ENCODE data around the gene IGFN1.

DNA sequence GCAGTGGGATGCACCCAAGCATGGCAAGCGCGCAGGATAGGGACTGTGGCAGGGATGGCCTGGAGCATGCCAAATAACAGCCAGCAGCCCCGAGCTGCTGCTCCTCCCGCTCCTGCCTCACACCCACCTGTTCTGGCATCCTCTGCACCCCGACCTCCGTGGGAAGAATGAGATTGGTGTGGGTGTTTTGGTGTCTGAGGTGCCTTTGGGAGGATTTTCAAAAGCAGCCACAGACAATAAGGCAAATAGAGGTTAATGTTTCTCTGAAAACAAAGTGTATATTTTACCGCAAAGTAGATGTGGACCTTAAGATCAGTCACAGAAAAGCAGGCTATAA is 35.5 kb downstream of the IGFN1 start:
- TF ChIP-seq RXRA (IDR thresholded peaks at IDR 0.05): no peak
- TF ChIP-seq, protein P1, sequence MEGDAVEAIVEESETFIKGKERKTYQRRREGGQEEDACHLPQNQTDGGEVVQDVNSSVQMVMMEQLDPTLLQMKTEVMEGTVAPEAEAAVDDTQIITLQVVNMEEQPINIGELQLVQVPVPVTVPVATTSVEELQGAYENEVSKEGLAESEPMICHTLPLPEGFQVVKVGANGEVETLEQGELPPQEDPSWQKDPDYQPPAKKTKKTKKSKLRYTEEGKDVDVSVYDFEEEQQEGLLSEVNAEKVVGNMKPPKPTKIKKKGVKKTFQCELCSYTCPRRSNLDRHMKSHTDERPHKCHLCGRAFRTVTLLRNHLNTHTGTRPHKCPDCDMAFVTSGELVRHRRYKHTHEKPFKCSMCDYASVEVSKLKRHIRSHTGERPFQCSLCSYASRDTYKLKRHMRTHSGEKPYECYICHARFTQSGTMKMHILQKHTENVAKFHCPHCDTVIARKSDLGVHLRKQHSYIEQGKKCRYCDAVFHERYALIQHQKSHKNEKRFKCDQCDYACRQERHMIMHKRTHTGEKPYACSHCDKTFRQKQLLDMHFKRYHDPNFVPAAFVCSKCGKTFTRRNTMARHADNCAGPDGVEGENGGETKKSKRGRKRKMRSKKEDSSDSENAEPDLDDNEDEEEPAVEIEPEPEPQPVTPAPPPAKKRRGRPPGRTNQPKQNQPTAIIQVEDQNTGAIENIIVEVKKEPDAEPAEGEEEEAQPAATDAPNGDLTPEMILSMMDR (IDR thresholded peaks at IDR 0.05; ENCODE audit: low read depth, low read length, missing input control): no peak
